HL-60/S4 treated with retinoic acid at 250 ng/mL for 4 days and 3 days (cell line): ENCODE data around the gene SPECC1.
"Not testable (repeated sequence)": the region's sequence is repeated elsewhere in the genome, so short reads cannot be mapped to it uniquely, and the experiment has no call there.

ENCODE experiments used
- in situ Hi-C: fragments of 300-500 bp; cut with MboI; formaldehyde crosslinking; loops from 2 replicates; pipeline ENCODE4 v1.7.0; 2022; ENCODE audit warnings: low sequenced_read_pairs

The SPECC1 gene, protein sequence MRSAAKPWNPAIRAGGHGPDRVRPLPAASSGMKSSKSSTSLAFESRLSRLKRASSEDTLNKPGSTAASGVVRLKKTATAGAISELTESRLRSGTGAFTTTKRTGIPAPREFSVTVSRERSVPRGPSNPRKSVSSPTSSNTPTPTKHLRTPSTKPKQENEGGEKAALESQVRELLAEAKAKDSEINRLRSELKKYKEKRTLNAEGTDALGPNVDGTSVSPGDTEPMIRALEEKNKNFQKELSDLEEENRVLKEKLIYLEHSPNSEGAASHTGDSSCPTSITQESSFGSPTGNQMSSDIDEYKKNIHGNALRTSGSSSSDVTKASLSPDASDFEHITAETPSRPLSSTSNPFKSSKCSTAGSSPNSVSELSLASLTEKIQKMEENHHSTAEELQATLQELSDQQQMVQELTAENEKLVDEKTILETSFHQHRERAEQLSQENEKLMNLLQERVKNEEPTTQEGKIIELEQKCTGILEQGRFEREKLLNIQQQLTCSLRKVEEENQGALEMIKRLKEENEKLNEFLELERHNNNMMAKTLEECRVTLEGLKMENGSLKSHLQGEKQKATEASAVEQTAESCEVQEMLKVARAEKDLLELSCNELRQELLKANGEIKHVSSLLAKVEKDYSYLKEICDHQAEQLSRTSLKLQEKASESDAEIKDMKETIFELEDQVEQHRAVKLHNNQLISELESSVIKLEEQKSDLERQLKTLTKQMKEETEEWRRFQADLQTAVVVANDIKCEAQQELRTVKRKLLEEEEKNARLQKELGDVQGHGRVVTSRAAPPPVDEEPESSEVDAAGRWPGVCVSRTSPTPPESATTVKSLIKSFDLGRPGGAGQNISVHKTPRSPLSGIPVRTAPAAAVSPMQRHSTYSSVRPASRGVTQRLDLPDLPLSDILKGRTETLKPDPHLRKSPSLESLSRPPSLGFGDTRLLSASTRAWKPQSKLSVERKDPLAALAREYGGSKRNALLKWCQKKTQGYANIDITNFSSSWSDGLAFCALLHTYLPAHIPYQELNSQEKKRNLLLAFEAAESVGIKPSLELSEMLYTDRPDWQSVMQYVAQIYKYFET

DNA sequence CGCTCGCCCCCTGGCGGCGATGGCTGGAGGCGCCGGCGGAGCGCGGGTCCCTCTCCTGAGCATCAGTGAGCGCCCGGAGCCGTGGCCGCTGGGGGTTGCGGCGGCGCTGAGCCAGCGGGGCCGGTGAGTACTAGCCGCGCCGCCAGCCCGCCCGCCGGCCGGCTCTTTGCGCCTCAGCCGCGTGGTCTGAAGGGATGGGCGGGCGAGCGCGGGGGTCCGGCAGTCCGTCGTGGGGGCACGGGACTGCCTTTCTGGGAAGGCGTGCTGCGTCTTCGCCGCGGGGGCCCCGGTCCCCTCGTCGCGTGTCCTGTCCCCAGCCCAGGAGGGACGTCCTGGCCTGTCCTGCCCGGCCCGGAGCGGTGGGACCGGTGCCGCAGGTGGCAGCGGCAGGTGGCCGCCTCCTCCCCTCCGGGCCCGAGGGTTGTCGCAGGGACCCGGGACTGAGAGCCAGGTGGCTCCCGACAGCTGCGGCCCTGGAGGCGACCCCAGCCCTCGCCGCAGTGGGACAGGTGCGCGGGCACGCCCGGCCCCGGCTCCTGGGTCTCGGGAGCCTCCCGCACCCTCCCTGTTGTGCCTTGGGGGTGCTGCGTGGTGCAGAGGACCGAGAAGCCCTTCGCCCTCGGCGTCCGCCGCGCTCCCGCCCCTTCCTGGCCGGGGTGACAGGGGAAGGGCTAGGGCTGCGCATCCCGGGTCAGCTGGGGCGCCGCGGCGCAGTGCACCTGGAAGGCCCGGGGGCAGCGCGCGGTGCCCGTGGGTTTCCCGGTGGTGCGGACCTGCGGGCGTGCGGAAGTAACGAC lies at the start of gene SPECC1:
SPECC1 (plus strand) TSS at position 58 of the 797 bp plus-strand sequence. CDS start 87,293 bp downstream, outside the sequence.
- in situ Hi-C loops, result no loop called here

DNA sequence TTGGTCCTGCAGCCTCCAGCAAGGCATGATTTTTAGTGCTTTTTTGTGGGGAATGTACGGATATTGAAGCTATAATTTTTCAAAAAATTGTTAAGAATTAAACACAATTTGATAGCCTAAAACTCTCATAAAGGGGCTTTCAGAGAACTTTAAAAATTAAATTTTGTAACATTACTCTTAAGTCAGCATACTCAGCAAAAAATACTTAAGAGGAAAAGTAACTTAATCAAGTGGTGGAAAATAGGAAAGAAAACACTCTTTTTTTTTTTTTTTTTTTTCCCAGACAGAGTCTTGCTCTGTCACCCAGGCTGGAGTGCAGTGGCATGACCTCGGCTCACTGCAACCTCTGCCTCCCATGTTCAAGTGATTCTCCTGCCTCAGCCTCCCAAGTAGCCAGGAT lies 46.2 kb upstream of the SPECC1 start:
- in situ Hi-C loops, result not testable (repeated sequence)

DNA sequence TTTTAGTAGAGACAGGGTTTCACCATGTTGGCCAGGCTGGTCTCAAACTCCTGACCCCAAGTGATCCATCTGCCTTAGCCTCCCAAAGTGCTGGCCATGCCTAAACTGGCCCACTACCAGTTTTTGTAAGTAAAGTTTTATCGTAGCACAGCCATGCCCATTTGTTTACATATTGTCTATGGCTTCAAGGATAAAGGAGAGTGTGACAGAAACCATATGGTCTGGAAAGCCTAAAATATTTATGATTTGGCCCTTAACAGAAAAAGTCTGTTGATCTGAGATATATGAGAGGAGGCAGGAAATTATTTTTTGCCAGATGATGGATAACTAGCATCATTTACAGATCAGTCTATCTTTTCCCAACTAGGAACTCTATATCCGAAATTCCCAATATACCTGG lies 36.0 kb upstream of the SPECC1 start:
- in situ Hi-C loops, result no loop called here

DNA sequence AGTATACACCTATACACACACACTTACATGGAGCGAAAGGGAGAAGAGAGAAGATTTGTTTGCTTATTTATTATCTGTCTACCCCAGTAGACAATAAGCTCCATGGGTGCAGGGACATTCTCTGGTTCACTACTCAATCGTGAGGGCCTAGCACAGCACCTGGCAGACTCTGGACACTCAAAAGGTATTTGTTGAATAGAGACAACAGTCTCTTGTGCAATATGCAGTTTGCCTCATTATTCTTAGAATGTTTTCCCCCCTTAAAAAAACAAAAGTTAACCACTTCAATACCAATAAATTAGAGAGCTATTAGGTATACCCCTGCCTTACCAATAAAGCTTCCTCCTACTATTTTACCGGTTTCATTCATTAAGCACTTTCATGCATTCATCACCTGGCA lies 33.6 kb upstream of the SPECC1 start:
- in situ Hi-C loops, result loop anchor here (25.0 kb wide), 2 partner anchors 137 to 337 kb away; no protein-coding TSS in a partner anchor

DNA sequence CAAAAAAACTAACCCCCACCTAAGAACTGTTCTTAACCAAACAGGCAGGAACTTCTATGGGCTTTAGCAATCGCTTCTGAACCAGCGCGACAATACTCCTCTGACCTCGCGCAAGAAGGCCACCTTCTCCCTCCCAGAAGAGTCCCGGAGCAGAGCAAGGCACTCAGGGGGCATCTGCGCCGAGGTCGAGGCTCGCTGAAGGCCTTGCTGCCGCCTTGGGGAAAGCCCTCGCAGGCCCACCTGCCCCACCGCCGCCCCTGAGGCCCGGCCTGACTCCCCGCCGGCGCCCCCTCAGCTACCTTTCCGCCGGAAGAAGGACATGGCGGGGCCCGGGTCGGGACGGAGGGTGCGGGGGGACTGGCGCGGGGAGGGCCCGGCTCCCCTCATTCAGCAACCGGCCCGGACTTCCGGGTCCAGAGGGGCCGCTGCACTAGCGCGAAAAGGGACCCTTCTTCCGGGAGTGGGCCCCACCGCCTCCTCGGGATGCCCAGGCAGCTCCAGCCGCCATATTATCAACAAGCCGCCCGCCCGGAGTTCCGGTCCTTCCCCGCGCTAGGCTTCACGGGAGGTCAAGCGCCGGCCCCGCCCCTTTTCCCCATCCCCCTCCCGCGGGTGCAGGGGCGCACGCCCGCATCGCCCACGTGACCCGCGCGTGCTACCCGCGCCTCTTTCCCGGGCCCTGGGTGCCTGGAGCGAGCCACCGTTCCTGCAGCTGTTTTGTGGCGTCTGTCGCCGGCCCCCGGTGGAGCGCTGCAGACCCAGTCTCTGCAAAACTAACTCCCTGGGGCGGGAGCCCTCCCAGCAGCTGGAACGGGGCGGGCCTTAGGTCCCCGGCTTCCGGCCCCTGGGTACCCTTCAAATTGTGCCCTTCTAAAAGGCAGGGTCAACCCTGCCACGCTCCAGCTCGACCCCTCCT lies 31.6 kb upstream of the SPECC1 start, which contains the start of gene AKAP10:
AKAP10 (minus strand) TSS at position 536 of the 916 bp plus-strand sequence; CDS start at position 387, 149 bp downstream.
- in situ Hi-C loops, result loop anchor here (25.0 kb wide), 2 partner anchors 135 to 335 kb away; no protein-coding TSS in a partner anchor

DNA sequence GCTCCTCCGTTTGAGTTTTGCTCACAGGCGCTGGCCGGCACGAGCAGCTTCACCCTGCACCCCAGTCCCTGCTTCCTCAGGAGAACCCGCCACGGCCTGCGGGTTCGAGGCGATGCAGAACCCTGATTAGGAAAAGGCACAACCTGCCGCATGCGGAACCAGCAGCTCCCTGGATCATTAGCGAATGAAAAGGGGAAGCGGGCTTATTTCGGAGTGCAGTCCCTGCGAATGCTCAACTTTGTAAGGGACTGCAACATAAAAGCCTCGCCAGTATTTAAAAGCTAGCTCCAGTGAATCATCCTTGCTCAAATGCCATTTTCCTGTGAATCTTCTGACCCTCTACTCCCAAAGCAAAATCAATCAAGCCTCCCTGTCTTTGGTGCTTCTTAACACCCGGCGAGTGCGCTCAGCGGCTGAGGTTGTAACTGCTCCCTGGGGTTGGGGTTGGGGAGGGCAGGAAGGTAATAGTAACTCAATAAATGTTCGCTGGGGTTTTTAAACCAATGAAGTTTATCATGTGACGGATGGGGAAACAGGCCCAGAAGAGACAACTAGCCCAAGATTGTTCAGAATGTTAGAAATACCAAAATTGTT lies 30.9 kb upstream of the SPECC1 start:
- in situ Hi-C loops, result loop anchor here (25.0 kb wide), 2 partner anchors 134 to 334 kb away; no protein-coding TSS in a partner anchor

DNA sequence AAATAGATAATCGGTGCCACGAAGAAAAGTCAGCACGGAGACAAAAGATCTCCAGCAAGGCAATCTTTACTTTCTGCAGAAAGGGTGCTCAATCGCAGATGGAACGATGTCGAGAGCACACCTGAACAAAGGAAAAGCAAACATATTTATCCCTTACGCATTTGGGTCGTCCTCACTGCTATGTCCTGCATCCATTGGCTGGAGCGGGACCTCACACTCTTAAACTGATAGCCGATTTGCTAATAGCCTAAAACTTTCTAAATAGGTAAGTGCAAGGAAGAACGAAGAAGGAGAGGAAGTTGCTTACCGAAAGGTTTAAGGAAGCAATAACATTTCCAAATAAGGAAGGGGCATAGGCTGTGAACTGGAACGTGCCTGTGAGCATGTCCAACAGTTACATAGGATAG lies 30.4 kb upstream of the SPECC1 start:
- in situ Hi-C loops, result loop anchor here (25.0 kb wide), 2 partner anchors 133 to 333 kb away; no protein-coding TSS in a partner anchor

DNA sequence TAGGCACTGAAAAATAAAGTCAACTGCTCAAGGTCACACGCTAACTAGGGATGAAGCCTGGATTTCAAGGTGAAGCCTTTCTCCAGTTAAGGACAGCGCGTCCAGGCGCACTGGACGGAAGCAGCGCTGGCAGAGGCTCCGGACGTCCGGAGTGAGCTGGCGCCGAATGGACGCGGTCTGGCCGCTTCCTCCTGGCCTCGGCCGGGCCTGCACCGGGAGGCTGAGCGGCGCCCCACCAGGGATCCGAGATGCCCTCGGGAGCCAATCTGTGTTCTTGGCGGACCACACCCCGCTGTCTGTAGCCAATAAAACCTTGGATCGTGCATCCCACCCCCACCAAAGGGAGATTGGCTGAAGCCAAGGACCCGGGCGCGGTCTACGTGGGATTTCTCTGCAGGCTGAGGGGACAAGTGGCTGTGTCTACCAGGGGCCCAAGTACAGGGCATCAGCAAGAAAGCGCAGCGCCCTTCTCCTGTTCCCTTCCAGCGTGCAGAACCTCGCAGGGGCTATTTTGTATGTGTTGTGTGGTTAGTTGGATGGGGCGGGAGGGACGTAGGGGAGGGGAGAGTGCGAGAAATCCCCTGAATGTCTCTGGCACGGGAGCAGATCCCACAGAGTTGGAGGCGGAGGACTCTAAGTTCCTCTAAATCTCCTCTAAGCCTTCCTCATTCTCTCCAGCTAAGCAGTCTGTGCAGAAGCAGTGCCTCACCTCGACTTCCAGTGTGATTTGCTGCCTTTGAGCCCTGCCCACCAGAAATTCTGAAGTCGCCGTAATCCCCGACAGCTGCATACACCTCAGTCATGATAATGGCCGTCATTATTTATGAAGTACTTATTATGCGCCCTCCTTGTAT lies 29.0 kb upstream of the SPECC1 start:
- in situ Hi-C loops, result loop anchor here (25.0 kb wide), 2 partner anchors 132 to 332 kb away; no protein-coding TSS in a partner anchor

DNA sequence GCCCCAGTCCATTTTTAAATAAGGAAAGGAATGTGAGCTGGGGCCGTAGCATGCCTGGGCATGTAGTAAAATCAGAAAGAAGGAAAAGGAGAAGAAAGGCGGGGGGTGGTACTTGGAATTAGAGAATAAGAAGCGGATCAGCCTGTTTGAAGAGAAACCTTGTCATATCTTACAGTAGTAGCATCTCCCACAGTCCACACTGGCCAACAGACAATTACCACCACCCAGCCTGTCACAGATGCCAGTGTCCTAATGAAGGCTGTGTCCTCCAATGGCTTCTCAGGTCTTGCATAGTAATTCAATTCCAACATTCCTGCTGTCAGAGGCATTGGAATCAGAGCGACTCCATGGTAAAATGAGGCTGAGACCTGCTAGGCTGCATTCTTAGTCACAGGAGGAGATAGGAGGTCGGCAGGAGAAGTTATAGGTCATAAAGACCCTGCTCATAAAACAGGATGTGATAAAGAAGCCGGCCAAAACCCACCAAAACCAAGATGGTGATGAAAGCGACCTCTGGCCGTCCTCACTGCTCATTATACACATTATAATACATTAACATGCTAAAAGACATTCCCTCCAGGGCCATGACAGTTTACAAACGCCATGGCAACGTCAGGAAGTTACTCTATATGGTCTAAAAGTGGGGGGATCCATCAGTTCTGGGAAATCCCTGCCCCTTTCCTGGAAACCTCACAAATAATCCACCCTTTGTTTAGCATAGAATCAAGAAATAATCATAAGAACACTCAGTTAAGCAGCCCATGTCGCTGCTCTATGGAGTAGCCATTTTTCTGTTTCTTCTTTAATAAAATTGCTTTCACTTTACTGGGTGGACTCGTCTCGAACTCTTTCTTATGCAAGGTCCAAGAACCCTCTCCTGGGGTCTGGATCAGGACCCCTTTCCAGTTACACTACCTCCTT lies 22.0 kb upstream of the SPECC1 start:
- in situ Hi-C loops, result loop anchor here (25.0 kb wide), 2 partner anchors 125 to 325 kb away; no protein-coding TSS in a partner anchor

DNA sequence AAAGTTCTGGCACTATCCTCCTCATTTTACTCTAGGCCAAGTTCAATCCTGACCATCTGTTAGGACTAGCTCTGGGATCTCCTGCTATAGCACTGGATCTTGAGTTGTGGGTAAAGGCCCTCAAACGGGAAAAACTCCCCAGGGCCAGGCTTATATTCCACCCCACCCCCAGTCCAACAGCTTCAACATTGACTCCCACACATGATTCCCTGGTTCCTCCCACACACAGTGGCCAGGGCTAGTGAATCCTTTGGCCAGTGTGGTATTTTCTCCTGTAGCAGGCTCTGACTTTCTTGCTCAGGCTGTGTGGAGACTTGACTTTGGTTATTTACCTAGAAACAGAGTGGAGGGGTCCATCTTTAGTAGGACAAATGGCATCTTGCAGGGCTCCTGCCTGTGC lies 21.3 kb upstream of the SPECC1 start:
- in situ Hi-C loops, result loop anchor here (25.0 kb wide), 2 partner anchors 124 to 324 kb away; no protein-coding TSS in a partner anchor

DNA sequence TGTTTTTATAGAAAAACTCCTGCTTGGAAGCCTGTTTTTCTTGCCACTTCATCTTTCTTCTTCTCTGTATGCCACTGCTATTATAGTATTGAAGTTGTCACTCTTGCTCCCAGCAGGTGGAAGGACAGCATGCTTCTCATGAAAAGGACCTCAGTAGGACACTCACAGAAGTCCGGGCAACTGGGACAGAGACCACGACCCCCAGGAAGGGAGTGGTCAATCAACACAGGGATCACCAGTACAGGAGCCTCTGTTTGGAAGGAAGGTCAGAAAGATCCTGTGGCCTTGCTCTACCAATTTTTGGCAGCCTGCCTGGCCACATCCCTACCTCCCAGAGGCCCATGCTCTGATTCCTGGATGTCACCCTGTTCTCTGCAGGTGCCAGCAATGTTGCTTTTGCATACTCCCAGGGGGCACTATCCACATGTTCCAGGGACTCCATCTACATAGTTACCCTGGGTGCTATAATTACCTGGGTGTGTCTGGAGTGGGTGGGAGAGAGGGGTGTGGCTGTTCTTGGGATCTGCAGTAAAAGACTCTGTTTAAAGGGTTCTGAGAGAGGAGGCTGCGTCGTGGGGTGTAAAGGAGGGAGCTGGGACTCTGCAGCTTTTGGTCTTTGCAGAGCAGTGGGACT lies 17.8 kb upstream of the SPECC1 start:
- in situ Hi-C loops, result loop anchor here (25.0 kb wide), 2 partner anchors 121 to 321 kb away; no protein-coding TSS in a partner anchor

DNA sequence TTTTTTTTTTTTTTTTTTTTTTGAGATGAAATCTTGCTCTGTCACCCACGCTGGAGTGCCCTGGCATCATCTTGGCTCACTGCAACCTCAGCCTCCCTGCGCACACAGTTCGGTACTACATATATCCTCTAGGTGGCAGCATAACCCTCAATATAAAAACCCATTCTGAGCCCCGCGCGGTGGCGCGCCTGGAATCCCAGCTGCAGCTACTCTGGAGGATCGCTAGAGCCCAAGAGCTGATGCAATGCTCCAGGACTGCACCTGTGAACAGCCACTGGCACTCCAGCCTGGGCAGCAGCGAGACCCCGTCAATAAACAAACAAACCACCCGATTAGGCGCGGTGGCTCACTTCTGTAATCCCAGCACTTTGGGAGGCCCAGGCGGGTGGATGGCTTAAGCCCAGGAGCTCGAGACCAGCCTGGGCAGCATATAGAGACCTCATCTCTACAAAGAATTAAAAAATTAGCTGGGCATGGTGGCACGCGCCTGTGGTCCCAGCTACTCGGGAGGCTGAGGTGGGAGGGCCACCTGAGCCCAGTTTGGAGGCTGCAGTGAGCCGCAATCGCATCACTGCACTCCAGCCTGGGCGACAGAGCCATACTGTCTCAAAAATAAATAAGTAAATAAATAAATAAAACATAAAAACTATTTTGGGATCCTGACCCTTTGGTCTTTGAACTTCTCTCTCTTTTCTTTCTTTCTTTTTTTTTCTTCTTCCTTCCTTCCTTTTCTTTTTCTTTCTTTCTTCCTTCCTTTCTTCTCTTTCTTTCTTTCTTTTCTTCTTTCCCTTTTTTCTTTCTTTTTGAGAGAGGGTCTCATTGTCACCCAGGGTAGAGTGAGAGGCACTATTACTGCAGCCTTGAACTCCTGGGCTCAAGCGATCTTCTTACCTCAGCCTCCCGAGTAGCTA lies 16.1 kb upstream of the SPECC1 start:
- in situ Hi-C loops, result loop anchor here (25.0 kb wide), 2 partner anchors 119 to 319 kb away; no protein-coding TSS in a partner anchor

DNA sequence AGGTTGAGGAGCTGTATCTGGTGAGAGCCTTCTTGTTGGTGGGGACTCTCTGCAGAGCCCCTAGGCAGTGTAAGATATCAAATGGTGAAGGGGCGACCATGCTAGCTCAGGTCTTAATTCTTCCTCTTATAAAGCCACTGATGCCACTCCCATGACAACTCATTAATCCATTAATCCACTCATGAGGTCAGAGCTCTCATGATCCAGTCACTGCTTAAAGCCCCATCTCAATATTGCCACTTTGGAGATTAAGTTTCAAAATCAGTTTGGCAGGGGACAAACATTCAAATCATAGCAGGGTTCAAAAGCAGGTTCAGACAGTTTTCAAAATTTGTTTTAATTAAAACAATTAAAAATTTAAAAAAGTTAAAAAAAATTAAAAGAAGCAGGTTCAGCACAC lies 13.1 kb upstream of the SPECC1 start:
- in situ Hi-C loops, result loop anchor here (25.0 kb wide), 2 partner anchors 116 to 316 kb away; no protein-coding TSS in a partner anchor

DNA sequence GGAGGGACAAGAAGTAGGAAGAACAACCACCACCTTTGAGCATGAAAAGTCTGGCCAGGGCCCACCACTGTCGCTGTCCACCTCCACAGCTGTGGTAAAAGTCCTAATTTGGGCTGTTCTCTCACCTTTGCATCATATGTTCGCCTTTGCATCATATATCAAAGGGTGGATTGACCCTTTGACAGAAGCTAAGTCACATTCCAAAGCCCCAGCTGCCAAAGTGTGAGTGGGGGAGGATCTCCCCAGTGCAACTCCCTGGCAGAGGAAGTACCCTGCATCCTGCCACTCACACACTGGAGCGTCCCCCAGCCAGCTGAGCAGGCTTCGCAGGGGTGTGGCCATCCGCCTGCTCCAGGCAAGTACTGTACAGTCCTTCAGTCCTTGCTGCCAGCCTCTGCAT lies 12.7 kb upstream of the SPECC1 start:
- in situ Hi-C loops, result loop anchor here (25.0 kb wide), 2 partner anchors 116 to 316 kb away; no protein-coding TSS in a partner anchor
